Astrocyte of the cerebellum (primary cell): Measurements from ENCODE around the gene CR2.

Experiments used
- DNase-seq: peaks from one replicate; pipeline ENCODE4 v3.0.0-alpha.2; 2011; ENCODE audit warnings: low read depth
- H3K4me3 ChIP-seq: 2 replicates; pipeline ENCODE4 v1.5.1; 2011; ENCODE audit warnings: mild to moderate bottlenecking, low read depth, low read length, moderate library complexity
- in situ Hi-C: cut with HindIII; loops from 2 replicates; pipeline ENCODE4 v1.10.0; 2017; ENCODE audit warnings: low sequenced_read_pairs
- TF ChIP-seq, protein P1 (sequence below): IDR thresholded peaks from 2 replicates; pipeline ENCODE4 v1.5.1; 2012; ENCODE audit warnings: low read length, low read depth, moderate library complexity, mild to moderate bottlenecking; ENCODE audit errors: missing control alignments

Gene CR2

DNA sequence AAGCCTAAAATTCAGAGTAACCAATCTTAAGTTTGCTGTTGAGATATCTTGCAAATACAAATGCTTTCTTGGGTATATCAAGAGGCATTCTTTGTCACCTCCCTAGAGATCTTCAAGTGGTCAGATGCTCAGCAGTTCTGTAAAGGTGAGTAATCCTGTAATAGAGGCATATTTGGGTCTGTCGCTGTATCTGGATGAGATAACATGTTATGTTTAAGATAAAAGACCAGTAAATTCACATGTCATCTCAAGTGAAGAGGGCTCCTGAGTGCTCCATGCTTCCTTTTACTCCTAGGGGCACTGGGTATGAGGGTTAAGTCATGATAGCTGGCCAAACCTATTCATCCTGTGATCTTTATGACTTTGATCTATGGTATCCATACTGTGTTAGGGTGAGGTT lies 7.5 kb downstream of the CR2 start:
- no peak overlapping the region for H3K4me3 ChIP-seq
- DNase-seq: no peak
- in situ Hi-C loops: no loop called here
- TF ChIP-seq, protein P1, sequence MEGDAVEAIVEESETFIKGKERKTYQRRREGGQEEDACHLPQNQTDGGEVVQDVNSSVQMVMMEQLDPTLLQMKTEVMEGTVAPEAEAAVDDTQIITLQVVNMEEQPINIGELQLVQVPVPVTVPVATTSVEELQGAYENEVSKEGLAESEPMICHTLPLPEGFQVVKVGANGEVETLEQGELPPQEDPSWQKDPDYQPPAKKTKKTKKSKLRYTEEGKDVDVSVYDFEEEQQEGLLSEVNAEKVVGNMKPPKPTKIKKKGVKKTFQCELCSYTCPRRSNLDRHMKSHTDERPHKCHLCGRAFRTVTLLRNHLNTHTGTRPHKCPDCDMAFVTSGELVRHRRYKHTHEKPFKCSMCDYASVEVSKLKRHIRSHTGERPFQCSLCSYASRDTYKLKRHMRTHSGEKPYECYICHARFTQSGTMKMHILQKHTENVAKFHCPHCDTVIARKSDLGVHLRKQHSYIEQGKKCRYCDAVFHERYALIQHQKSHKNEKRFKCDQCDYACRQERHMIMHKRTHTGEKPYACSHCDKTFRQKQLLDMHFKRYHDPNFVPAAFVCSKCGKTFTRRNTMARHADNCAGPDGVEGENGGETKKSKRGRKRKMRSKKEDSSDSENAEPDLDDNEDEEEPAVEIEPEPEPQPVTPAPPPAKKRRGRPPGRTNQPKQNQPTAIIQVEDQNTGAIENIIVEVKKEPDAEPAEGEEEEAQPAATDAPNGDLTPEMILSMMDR: no peak

DNA sequence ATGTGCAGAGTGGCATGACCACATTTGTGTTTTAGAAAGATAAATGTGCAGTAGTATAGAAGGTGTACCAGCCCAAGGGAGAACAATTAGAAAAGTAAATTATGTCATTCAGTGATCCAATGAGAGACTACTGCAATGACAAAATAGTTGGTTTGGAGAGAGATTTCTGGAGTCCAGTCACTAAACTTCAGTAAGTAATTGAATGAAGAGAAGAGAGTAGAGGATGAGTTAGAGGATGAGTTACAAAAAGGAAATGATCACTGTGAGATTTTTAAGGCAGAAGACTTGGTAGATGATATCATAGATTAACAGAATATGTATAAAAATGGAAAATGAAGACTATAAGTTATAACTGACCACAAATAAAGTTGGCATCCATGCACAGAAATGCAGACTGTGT lies 8.4 kb downstream of the CR2 start:
- no peak overlapping the region for H3K4me3 ChIP-seq
- in situ Hi-C loops: no loop called here
- TF ChIP-seq, protein P1: no peak
- DNase-seq: no peak

DNA sequence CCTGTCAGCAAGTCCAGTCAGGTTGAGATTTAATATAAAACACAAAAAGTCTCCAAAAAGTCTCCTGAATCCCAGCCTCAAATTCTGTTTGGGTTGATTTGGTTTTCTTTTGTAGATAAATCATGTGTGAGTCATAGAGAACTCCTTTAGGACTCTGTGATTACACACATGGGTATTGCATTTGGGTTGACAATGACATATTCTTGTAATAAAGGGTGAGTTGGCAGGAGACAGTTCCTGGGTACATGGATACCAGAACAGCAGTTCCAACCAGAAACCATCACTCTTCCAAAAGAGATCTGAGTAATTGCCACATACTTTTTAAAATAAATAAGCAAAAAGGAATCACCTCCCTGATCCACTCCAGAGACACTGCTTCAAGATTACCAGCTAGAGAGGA lies 8.9 kb downstream of the CR2 start:
- no peak overlapping the region for H3K4me3 ChIP-seq
- DNase-seq: no peak
- in situ Hi-C loops: no loop called here
- TF ChIP-seq, protein P1: no peak

DNA sequence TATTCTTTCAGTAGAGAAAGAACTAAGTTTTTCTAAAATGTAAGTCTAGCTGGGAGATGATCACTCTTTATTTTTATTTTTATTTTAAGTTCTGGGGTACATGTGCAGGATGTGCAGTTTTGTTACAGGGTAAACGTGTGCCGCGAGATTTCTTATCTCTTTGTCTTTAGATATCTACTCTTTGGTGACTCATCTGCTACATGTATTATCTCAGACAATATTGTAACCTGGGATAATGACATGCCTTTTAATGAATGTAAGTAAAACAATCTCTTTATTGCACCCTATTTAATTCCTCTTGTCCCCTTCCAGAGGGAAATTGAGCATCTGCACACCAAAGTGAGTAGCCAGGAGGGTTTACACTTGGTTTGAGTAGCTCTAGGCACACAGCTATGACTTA lies 9.4 kb downstream of the CR2 start:
- in situ Hi-C loops: no loop called here
- no peak overlapping the region for H3K4me3 ChIP-seq
- TF ChIP-seq, protein P1: no peak
- no peak for DNase-seq

DNA sequence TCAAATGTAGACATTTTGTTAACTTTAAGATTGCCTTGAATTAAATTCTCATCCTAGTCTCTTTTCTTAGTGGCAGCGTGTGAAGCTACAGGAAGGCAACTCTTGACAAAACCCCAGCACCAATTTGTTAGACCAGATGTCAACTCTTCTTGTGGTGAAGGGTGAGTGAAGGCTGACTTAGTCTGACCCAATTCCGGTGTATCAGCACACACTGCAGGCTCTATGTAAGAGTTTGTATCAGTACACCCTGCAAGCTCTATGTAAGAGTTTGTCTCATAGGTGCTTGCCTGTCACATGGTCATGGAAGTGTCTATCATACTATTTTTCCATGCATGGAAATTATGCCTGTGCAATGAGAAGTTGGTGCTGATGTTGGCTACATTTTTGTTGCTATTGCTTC lies 16.8 kb downstream of the CR2 start:
- DNase-seq: no peak
- no peak overlapping the region for H3K4me3 ChIP-seq
- TF ChIP-seq, protein P1: no peak
- in situ Hi-C loops: no loop called here

DNA sequence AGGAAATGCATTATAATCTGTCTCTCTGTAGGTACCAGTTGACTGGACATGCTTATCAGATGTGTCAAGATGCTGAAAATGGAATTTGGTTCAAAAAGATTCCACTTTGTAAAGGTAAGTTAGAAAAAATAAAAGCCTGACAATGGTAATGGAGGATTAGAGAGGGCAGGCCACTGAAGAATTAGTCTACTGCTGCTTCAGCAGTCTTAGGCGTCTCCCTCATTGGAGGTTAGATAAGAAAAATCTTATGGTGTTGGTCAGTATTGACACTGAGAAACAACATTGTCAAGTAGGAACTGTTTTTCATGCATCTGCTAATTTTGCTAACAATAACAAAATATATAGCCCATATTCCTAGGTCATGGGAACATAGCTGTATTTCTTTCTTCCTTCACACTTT lies 20.1 kb downstream of the CR2 start:
- DNase-seq: no peak
- no peak overlapping the region for H3K4me3 ChIP-seq
- in situ Hi-C loops: no loop called here
- TF ChIP-seq, protein P1: no peak

DNA sequence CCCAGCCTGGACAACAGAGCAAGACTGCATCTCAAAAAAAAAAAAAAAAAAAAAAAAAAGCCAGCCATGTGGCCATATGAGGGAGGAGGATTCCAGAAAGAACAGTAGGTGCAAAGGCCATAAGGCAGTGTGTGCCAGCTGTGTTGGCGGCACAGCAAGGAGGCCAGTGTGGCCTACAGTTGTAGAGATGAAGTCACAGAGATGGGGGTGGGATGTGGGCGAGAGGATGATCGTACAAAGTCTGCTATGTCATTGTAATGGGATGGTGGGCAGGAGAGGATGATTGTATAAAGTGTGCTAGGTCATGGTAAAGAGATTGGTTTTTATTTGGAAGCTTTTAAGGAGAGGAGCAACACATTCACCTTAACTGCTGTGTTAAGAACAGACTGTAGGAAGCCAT lies 32.1 kb downstream of the CR2 start:
- H3K4me3 ChIP-seq: no peak overlapping the region
- no peak for DNase-seq
- TF ChIP-seq, protein P1: no peak
- in situ Hi-C loops: no loop called here
